ENCODE measurements around the gene ACER3.

Gene ACER3

GRCh38 chr11:77037057-77037456 lies 176.3 kb downstream of the ACER3 start:
- Histone ChIP-seq H3K4me1 (ENCODE audit: control insufficient read depth in 1 of 2, insufficient read depth in 1 of 2, low read depth in 1 of 2, low read length in 1 of 2) (peaks cover 30 to 33% of the 10 kb centered on the region in 2 experiments), H3K27ac (no peak overlapping the region), H3K36me3 (no peaks in the 10 kb centered on the region), H3K27me3 (peaks cover 54% of the 10 kb centered on the region), H3K9me3 (no peaks in the 10 kb centered on the region), H3K4me3 (ENCODE audit: low read depth in 1 of 2, low read length in 1 of 2) (no peak overlapping the region)
- TF ChIP-seq CTCF (IDR thresholded peaks at IDR 0.05): no peak

DNA sequence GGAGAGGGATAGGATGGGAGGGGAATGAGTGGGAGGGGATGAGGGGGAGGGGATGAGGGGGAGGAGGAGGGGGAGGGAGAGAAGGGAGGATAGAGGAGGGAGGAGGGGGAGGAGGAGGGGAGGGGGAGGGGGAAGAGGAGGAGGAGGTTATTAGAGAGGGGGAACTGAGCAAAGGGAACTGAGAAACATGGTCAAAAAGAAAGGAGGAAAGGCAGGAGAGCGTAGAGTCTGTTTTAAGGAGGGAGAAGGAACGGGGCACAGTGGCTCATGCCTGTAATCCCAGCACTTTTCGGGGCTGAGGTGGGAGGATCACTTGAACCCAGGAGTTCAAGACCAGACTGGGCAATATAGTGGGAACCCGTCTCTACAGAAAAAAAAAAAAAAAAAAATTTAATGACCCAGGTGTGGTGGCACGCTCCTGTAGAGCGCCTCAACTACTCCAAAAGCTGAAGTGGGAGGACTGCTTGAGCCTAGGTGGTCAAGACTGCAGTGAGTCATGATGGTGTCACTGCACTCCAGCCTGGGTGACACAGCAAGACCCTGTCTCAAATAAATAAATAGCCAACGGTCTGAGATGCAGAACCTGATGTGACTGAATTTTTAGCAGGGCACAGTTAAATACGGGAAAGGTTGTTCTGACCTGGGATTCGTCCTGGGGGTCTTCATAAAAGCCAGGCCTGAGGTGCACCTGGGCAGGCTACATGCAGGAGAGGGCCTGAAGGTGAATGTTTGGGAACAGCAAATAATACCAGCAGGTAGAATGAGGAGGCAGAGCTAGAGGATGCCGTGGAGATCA lies 177.5 kb downstream of the ACER3 start:
- no peaks in the 10 kb centered on the region for H3K9me3 ChIP-seq
- peaks cover 30 to 33% of the 10 kb centered on the region in 2 experiments for H3K4me1 ChIP-seq (ENCODE audit: control insufficient read depth in 1 of 2, insufficient read depth in 1 of 2, low read depth in 1 of 2, low read length in 1 of 2)
- H3K4me3 ChIP-seq (ENCODE audit: low read depth in 1 of 2, low read length in 1 of 2): no peak overlapping the region
- TF ChIP-seq CTCF (IDR thresholded peaks at IDR 0.05): no peak
- no peaks in the 10 kb centered on the region for H3K36me3 ChIP-seq
- peaks cover 66% of the 10 kb centered on the region for H3K27me3 ChIP-seq
- no peak overlapping the region for H3K27ac ChIP-seq

DNA sequence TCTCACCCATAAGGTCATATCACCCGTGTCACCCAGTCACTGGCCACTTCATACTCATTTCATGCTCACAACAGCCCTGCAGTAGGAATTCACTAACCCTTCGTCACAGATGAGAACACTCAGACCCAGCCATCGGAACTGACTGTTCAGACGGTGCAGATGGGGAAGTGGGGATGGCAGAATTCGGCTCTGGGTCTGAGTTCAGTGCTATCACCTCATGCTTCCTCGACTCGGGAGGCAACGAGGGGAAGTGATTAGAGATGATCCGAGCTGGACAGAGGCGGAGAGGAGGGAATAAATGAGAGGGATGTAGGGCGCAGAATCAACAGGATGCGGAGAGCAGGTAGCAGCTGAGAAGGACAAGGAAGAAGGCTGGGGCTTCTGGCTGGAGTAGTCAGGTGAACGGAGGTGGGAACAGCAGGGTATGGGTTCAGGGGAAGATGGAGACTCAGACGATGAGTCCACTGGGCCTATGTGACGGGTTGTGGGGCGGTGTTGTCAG lies 178.2 kb downstream of the ACER3 start:
- no peaks in the 10 kb centered on the region for H3K9me3 ChIP-seq
- H3K27me3 ChIP-seq: peaks cover 69% of the 10 kb centered on the region
- peaks cover 30 to 32% of the 10 kb centered on the region in 2 experiments for H3K4me1 ChIP-seq (ENCODE audit: control insufficient read depth in 1 of 2, insufficient read depth in 1 of 2, low read depth in 1 of 2, low read length in 1 of 2)
- no peak overlapping the region for H3K4me3 ChIP-seq (ENCODE audit: low read depth in 1 of 2, low read length in 1 of 2)
- no peak overlapping the region for H3K27ac ChIP-seq
- no peak for TF ChIP-seq CTCF (IDR thresholded peaks at IDR 0.05)
- H3K36me3 ChIP-seq: no peaks in the 10 kb centered on the region

DNA sequence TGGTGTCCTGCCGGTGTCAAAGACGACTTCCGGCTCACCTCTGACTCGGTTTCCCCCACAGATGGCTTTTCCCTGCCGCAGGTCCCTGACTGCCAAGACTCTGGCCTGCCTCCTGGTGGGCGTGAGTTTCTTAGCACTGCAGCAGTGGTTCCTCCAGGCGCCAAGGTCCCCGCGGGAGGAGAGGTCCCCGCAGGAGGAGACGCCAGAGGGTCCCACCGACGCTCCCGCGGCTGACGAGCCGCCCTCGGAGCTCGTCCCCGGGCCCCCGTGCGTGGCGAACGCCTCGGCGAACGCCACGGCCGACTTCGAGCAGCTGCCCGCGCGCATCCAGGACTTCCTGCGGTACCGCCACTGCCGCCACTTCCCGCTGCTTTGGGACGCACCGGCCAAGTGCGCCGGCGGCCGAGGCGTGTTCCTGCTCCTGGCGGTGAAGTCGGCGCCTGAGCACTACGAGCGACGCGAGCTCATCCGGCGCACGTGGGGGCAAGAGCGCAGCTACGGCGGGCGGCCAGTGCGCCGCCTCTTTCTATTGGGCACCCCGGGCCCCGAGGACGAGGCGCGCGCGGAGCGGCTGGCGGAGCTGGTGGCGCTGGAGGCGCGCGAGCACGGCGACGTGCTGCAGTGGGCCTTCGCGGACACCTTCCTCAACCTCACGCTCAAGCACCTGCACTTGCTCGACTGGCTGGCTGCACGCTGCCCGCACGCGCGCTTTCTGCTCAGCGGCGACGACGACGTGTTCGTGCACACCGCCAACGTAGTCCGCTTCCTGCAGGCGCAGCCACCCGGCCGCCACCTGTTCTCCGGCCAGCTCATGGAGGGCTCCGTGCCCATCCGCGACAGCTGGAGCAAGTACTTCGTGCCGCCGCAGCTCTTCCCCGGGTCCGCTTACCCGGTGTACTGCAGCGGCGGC lies 179.0 kb downstream of the ACER3 start:
- Histone ChIP-seq H3K9me3 (no peaks in the 10 kb centered on the region), H3K27me3 (peaks cover 78% of the 10 kb centered on the region), H3K36me3 (no peaks in the 10 kb centered on the region), H3K27ac (no peak overlapping the region), H3K4me3 (ENCODE audit: low read depth in 1 of 2, low read length in 1 of 2) (no peak overlapping the region), H3K4me1 (ENCODE audit: control insufficient read depth in 1 of 2, insufficient read depth in 1 of 2, low read depth in 1 of 2, low read length in 1 of 2) (peaks cover 22 to 23% of the 10 kb centered on the region in 2 experiments)
- no peak for TF ChIP-seq CTCF (IDR thresholded peaks at IDR 0.05)

DNA sequence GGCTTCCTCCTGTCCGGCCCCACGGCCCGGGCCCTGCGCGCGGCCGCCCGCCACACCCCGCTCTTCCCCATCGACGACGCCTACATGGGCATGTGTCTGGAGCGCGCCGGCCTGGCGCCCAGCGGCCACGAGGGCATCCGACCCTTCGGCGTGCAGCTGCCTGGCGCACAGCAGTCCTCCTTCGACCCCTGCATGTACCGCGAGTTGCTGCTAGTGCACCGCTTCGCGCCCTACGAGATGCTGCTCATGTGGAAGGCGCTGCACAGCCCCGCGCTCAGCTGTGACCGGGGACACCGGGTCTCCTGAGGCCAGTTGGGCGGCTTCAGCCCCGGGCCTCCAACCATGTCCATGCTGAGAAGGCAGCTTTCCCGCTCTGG lies 179.7 kb downstream of the ACER3 start:
- Histone ChIP-seq H3K27ac (no peak overlapping the region), H3K36me3 (no peaks in the 10 kb centered on the region), H3K9me3 (no peaks in the 10 kb centered on the region), H3K4me3 (ENCODE audit: low read depth in 1 of 2, low read length in 1 of 2) (no peak overlapping the region), H3K4me1 (ENCODE audit: control insufficient read depth in 1 of 2, insufficient read depth in 1 of 2, low read depth in 1 of 2, low read length in 1 of 2) (peaks cover 15 to 16% of the 10 kb centered on the region in 2 experiments), H3K27me3 (peaks cover 84% of the 10 kb centered on the region)
- TF ChIP-seq CTCF (IDR thresholded peaks at IDR 0.05): no peak
